GM21723 (cell line): Measurements from ENCODE around the gene KRTAP10-6.
"Not testable (repeated sequence)": the region's sequence is repeated elsewhere in the genome, so short reads cannot be mapped to it uniquely, and the experiment has no call there.

ENCODE experiments used
- ATAC-seq: cut with Tn5 transposase; IDR thresholded peaks from one replicate; pipeline ENCODE4 v1.9.1; 2021; ENCODE audit warnings: mild to moderate bottlenecking, moderate library complexity; ENCODE audit not compliant: unreplicated experiment

Gene KRTAP10-6

GRCh38 chr21:44564099-44564498, 28.2 kb downstream of the KRTAP10-6 start:
- ATAC-seq = no peak

DNA sequence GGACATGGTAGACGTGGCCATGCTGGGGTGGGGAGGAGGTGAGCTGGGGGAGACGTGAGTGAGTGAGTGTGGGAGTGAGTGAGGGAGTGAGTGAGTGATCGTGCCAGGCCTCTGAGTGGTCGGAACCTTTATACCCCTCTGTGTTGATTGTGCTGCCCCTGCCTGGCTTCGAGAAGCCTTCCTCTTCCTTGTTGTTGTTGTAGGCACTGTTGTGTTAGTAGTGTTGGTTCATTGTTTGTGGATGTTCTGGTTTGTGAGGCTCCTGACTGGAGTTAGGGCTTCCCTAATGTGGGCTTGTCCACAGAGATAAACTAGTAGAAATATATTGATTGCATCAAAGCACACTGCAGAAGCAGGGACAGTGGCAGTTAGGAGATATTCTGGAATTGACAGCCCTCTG, 33.6 kb downstream of the KRTAP10-6 start, which contains the start of gene KRTAP10-3:
KRTAP10-3 (minus strand) TSS at position 101 of the 400 bp plus-strand sequence; CDS start at position 21, 80 bp downstream.
- ATAC-seq = no peak

DNA sequence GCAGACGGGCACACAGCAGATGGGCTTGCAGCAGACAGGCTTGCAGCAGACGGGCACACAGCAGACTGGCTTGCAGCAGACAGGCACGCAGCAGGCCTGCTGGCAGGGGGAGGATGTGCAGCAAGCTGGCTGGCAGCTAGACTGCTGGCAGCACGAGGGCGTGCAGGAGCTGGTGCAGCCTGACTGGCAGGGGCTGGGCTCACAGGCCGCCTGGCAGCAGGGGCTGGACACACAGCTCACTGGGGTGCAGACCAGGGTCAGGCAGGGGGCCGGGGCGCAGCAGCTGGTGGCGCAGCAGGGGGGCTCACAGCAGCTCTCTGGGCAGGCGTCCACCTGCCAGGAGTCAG, 34.0 kb downstream of the KRTAP10-6 start:
- ATAC-seq = not testable (repeated sequence)

GRCh38 chr21:44557491-44558328, 34.6 kb downstream of the KRTAP10-6 start:
- ATAC-seq = no peak

DNA sequence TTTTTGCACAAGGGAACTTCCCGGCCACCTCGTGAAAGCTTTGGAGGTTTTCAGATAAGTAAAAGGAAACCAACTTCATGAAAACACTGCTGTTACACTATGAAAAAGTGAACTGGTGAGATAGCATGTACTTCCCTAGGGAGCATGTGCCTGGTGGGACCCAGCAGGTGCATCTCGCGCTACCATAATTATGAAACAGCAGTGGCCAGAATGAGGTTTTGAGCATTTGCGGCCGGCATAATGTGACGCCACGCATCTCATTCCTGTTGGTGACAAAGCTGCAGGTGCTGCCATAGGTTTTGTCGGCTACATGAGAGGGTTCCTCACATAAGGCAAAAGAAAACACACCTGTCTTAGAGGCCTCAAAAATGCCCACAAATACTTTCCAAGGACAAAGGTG, 35.4 kb downstream of the KRTAP10-6 start:
- no peak for ATAC-seq

- no peak for ATAC-seq
Observed at GRCh38 chr21:44555200-44555875, 37.0 kb downstream of the KRTAP10-6 start.

- ATAC-seq = no peak
Observed at GRCh38 chr21:44552681-44553080, 39.6 kb downstream of the KRTAP10-6 start.

DNA sequence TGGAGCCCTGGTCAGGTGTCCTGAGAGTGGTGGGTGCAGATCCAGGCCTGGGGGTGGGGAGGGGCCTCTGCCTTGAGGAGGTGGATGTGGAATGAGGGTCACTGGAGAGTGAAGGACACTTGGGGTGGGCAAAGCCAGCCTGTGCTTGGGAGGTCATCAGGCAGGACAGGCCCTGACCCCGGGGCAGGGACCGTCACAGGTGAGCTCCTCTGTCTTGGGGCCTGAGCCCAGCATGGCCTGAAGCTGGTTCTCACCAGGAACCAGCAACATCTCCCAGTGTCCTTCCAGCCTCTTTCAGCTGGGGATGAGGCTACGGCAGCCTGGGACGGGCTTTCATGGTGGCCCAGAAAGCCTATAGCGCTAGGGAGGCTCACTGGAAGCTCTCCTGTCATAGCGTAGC, 40.2 kb downstream of the KRTAP10-6 start:
- no peak for ATAC-seq

DNA sequence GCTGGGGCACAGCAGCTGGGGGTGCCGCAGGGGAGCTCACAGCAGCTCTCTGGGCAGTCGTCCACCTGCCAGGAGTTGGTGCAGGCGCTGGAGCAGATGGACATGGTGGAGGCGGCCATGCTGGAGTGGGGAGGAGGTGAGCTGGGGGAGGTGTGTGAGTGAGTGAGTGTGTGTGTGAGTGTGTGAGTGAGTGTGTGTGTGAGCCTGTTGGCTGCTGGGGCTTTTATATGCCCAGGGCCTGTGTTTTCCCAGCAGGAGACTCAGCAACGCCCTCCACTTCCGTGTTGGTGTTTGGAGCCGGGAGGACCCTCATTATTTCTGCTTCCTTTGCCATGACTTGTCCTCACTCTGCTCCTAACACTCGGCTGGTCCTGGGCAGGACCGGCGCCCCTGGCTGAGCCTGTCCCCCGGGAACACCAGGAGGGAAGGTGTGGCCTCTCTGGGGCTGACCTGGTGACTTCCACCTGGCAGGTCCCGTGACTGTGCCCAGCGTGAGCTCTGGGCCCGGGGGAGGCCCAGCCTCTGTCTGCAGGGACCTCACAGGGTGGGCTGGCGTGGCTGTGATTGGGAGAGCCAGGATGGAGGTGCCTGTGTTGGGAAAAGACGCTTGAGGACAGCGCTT, 40.9 kb downstream of the KRTAP10-6 start, which contains the start of gene KRTAP10-2:
KRTAP10-2 (minus strand) TSS at position 166 of the 622 bp plus-strand sequence; CDS start at position 119, 47 bp downstream.
- no peak for ATAC-seq

DNA sequence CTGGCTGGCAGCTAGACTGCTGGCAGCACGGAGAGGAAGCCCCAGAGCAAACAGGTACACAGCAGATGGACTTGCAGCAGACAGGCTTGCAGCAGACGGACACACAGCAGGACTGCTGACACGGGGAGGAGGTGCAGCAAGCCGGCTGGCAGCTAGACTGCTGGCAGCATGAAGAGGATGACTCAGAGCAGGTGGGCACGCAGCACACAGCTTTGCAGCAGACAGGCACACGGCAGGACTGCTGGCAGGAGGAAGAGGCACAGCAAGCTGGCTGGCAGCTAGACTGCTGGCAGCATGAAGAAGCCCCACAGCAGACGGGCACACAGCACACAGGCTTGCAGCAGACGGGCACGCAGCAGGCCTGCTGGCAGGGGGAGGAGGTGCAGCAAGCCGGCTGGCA, 41.5 kb downstream of the KRTAP10-6 start:
- ATAC-seq = no peak

DNA sequence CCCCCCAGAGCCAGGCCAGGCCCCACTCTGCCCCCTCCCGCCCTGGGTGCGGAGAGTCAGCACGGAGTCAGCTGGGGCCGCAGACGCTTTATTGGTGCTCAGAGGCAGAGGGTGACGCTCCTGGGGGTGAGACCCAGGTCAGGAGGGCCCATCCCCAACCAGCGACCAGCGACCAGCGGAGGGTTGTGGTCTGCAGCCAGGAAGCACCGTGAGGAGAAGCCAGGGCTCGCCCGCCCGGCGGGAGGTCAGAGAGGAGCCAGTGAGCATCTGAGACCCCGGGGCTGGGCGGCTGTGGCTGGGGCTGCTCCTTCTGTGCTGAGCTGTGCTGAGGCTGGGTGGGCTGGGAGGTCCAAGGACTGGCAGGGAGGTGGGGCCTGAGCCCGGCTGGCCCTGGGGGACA, 42.0 kb downstream of the KRTAP10-6 start:
- not testable (repeated sequence) for ATAC-seq

DNA sequence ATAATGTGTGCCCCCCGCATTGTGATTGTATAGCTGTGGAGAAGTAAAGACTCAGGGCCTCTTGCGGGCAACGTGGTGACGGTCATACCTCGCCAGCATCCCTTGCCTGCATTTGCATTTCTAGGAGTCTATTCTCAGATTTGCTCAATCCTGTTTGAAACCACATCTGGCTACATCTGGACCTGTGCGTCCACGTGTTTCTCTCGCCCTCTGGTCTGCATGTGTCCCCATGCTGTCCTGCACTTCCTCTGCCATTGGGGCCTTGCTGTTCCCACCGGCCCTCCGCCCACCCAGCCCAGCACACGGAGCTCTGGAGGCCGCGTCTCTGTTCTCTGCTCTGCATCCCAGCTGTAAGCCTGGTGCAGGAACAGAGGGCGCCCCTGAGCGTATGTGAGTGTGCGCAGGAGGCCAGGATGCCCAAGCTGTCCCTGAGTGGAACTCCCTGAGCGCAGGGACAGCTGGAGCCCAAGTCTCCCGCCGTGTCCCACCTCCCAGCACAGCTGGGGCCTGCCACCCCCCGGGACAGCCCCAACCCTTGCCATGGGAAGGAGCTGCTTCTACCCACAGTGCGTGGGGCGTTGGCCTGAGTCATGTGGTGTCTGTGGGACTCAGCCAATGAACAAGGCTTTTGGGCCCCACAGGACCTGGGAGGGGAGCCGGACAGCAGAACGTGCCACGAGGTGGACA, 42.6 kb downstream of the KRTAP10-6 start:
- ATAC-seq = no peak

DNA sequence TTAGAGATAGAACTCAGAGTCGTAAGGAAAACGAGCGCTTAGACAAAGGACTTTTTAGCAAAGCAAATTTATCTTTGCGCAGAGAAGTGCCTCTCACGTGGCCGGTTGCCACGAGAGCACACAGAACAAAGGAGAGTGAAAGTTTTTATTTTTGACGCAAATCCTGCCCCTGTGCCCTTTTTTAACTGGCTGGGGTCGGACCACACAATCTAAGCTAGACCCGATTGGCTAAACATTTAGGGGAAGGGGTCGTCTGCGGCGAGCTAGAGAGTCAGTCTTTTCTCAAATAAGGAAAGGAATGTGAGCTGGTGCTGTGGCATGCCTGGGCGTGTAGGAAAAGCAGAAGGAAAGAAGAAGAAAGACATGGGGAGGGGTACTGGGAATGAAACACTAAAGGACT, 43.4 kb downstream of the KRTAP10-6 start:
- no peak for ATAC-seq

GRCh38 chr21:44548381-44548780, 43.9 kb downstream of the KRTAP10-6 start:
- no peak for ATAC-seq

DNA sequence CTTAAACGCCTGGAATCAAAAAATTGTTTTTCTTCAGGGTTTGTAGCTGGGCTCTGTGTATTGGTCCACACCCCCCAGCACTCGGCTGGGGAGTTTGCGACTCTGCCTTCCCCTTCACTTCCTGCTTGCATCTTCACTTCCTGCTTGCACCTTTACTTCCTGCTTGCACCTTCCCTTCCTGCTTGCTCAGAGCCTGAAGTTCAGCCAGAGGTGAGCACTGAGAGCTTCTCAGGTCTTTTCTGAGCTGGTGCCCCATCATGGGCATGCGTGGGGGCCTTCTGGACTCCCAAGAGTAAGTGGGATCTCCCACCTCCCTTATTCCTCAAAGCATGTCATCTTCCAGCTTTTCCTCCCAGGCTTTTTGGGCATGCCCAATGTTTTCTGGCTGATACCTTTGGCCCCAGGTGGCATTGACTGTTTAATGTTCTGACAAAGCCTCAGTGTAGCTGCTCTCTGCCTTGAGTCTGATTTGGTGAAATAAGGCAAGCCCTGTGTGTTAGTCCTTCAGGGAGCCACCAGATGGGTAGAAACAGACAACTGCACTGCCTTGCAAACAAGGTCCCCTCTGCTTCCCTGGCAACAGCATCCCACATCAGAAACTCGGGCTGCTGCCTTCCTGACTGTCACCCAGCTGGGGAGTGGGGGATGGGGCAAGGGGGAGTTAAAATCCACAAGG, 44.5 kb downstream of the KRTAP10-6 start:
- ATAC-seq = no peak

- ATAC-seq = no peak
Observed at GRCh38 chr21:44544566-44544965, 47.7 kb downstream of the KRTAP10-6 start.

- ATAC-seq = no peak
Observed at GRCh38 chr21:44542716-44543115, 49.6 kb downstream of the KRTAP10-6 start.
